ENCODE measurements around the gene ALOX15. TPM values are rescaled to one million over a fixed set of nuclear protein-coding genes. Genes with fewer than 3 reads are reported as not detected.
"Not testable (repeated sequence)": the region's sequence is repeated elsewhere in the genome, so short reads cannot be mapped to it uniquely, and the experiment has no call there.

ALOX15 gene
- total and polyA plus RNA-seq, 8 donors, result 0.15 to 4.8 (median 3.4) TPM

DNA sequence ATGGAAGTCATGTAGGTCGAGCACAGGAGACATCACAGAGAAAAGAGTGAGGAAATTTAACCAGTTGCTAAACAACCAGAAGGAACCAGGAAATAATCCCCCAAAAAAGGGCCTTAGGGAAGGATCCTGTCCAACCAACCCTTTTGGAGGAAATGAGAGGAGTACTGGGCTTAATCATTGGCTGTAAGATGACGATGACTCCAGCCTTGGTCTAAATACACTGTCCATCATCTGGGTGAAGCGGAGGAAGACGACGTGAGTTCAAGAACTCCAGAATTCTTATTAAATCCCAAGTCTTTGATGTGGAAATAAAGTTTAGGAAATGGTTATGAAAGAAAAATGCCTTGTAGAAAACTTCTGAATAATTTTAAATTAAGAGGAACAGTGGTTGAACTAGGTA lies 11.5 kb upstream of the ALOX15 start:
- Histone ChIP-seq H3K36me3 (no peaks in the 10 kb centered on the region), H3K27ac (no peak overlapping the region), H3K27me3 (peaks cover 0 to 22% of the 10 kb centered on the region in 2 donors), H3K4me1 (peaks cover 0 to 12% of the 10 kb centered on the region in 2 donors), H3K9me3 (no peaks in the 10 kb centered on the region), H3K4me3 (no peak overlapping the region)
- intact Hi-C loops (cut with DNase I), result no loop called here
- TF ChIP-seq CTCF (IDR thresholded peaks at IDR 0.05), result no peak
- ATAC-seq (no peak), DNase-seq (no peak)

DNA sequence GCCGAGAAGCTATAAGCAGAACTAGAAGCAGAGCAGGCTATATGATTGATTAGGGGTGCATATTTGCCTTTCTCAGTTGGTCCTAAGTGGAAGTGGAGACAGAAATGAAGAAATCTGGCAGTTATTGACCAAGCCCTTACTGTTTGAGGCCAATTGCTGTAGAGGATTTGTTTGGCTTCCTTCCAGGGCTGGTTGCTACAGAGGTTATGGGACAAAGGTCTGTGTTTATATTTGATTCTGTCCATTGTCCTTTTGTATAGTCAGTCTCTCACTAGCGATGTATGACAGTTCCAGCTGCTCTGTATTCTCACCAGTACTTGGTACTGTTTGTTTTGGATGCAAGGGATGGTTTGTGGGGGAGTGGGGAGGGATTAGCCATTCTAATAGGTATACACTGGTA lies 7.3 kb upstream of the ALOX15 start:
- ATAC-seq, result no peak
- DNase-seq, result peak in 2 of 4 donors; percentile 61 to 73

GRCh38 chr17:4645642-4646041 lies 4.2 kb upstream of the ALOX15 start:
- ATAC-seq, result peak; percentile 34

More for the DNA sequence above, 7.3 kb upstream of the ALOX15 start:
- peaks cover 0 to 12% of the 10 kb centered on the region in 2 donors for H3K4me1 ChIP-seq
- no peak overlapping the region for H3K27ac ChIP-seq
- H3K4me3 ChIP-seq, result no peak overlapping the region
- intact Hi-C loops (cut with DNase I), result no loop called here
- H3K27me3 ChIP-seq, result peaks cover 0 to 26% of the 10 kb centered on the region in 2 donors
- no peak for TF ChIP-seq CTCF (IDR thresholded peaks at IDR 0.05)
- no peaks in the 10 kb centered on the region for H3K36me3 ChIP-seq
- H3K9me3 ChIP-seq, result no peaks in the 10 kb centered on the region

GRCh38 chr17:4643676-4644075 lies 2.2 kb upstream of the ALOX15 start:
- Histone ChIP-seq H3K27me3 (peaks cover 26 to 70% of the 10 kb centered on the region in 2 donors), H3K36me3 (no peaks in the 10 kb centered on the region), H3K27ac (no peak overlapping the region), H3K4me3 (no peak overlapping the region), H3K4me1 (peaks cover 0 to 20% of the 10 kb centered on the region in 2 donors), H3K9me3 (no peaks in the 10 kb centered on the region)
- ATAC-seq (no peak), DNase-seq (no peak)
- no peak for TF ChIP-seq CTCF (IDR thresholded peaks at IDR 0.05)
- intact Hi-C loops (cut with DNase I), result no loop called here

More at GRCh38 chr17:4645642-4646041, 4.2 kb upstream of the ALOX15 start:
- Histone ChIP-seq H3K27me3 (peaks cover 23 to 52% of the 10 kb centered on the region in 2 donors), H3K36me3 (no peaks in the 10 kb centered on the region), H3K9me3 (no peaks in the 10 kb centered on the region), H3K4me1 (peaks cover 0 to 19% of the 10 kb centered on the region in 2 donors), H3K4me3 (no peak overlapping the region), H3K27ac (no peak overlapping the region)
- TF ChIP-seq CTCF (IDR thresholded peaks at IDR 0.05), result no peak
- no peak for DNase-seq
- intact Hi-C loops (cut with DNase I), result no loop called here

DNA sequence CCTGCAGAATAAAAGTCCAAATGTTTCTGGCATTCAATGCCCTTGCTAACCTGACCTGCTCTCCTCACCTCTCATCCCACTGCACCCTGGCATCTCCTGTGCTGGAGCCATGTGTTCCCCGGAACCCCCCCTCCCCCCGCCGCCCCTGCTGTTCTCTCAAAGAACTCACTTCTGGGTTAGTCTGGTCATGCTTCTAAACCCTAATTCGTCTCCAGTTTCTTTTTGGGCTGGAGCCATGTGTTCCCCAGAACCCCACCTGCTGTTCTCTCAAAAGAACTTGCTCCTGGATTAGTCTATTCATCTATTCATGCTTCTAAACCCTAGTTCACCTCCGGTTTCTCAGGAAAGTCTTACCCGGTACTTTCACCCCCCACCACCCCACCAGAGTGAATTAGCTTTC lies 808 bp upstream of the ALOX15 start:
- no peak for TF ChIP-seq CTCF (IDR thresholded peaks at IDR 0.05)
- Histone ChIP-seq H3K9me3 (no peaks in the 10 kb centered on the region), H3K27me3 (peaks cover 26 to 81% of the 10 kb centered on the region in 2 donors), H3K27ac (no peak overlapping the region), H3K4me3 (no peak overlapping the region), H3K36me3 (no peaks in the 10 kb centered on the region), H3K4me1 (peaks cover 0 to 14% of the 10 kb centered on the region in 2 donors)
- intact Hi-C loops (cut with DNase I), result no loop called here
- DNase-seq (no peak), ATAC-seq (no peak)

DNA sequence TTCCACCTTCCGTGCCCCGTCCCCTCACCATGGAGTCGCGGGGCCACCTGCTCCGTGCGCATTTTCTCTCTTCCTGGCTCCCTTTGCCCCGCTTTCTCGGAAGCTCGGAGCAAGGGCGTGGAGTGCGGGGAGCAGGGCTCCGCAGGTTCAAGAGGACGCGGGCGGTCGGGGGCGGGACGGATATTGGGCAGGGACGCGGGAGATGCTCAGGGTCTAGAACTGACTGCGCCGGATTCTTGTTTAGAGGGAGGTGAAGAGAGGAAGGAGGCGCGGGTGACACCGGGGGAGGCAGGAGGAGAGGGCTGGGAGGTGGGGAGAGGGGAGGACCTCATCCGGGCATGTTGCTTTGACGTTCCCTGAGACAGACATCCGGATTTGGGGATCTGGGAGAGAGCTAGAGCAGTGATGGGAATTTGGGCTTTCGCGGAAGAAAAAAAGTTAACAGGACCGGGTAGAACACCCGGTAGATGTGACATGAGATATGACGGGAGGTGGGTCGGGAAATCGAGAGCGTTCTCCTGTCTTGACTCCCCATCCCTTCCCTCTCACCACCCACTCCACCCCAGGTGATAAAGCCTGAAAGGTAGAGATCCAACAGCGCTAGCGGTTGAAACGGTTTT lies 799 bp downstream of the ALOX15 start:
- DNase-seq, result peak in 1 of 4 donors; percentile 75
- Histone ChIP-seq H3K27me3 (peaks cover 27 to 95% of the 10 kb centered on the region in 2 donors), H3K4me1 (peaks cover 0 to 25% of the 10 kb centered on the region in 2 donors)
- H3K36me3 ChIP-seq; H3K4me3 ChIP-seq; H3K27ac ChIP-seq; intact Hi-C loops (cut with DNase I); ATAC-seq; H3K9me3 ChIP-seq: not testable (repeated sequence)

- H3K36me3 ChIP-seq; H3K9me3 ChIP-seq; intact Hi-C loops (cut with DNase I); H3K27ac ChIP-seq; H3K4me3 ChIP-seq: not testable (repeated sequence)
- Histone ChIP-seq H3K27me3 (peaks cover 34 to 95% of the 10 kb centered on the region in 2 donors), H3K4me1 (peaks cover 0 to 29% of the 10 kb centered on the region in 2 donors)
- ATAC-seq, result peak; percentile 47
- DNase-seq, result peak in 1 of 4 donors; percentile 68
Observed at GRCh38 chr17:4639301-4640059, 2.0 kb downstream of the ALOX15 start.

GRCh38 chr17:4638766-4639165 lies 2.7 kb downstream of the ALOX15 start:
- intact Hi-C loops (cut with DNase I); ATAC-seq: not testable (repeated sequence)

More at GRCh38 chr17:4638766-4639165, 2.7 kb downstream of the ALOX15 start:
- H3K4me3 ChIP-seq, DNase-seq, H3K9me3 ChIP-seq, H3K27ac ChIP-seq, H3K36me3 ChIP-seq: not testable (repeated sequence)
- Histone ChIP-seq H3K4me1 (peaks cover 0 to 29% of the 10 kb centered on the region in 2 donors), H3K27me3 (peaks cover 34 to 93% of the 10 kb centered on the region in 2 donors)
